Measurements from ENCODE around the gene NASP. TPM values are rescaled to one million over a fixed set of nuclear protein-coding genes. Genes with fewer than 3 reads are reported as not detected.

NASP gene
- total and polyA plus RNA-seq, 7 donors, result 64.8 to 159 (median 78.4) TPM

DNA sequence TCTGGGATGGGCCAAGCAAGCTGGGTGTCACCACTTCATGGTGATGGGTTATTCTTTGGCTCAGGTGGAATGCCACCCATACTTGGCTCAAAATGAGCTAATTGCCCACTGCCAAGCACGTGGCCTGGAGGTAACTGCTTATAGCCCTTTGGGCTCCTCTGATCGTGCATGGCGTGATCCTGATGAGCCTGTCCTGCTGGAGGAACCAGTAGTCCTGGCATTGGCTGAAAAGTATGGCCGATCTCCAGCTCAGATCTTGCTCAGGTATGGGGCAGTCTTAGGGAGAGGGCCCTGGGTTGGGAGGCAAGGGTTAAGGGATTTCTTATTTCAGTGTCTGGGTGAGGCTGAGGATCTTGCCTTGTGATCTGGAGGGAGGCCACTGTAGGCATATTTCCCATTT is 15.4 kb upstream of the NASP start:
- no peak overlapping the region for H3K4me3 ChIP-seq
- peaks cover 0 to 12% (median 6%) of the 10 kb centered on the region in 4 donors for H3K4me1 ChIP-seq
- intact Hi-C loops (cut with DNase I), result no loop called here
- TF ChIP-seq EP300 (IDR thresholded peaks at IDR 0.05), result no peak
- TF ChIP-seq POLR2AphosphoS5 (IDR thresholded peaks at IDR 0.05), result no peak
- TF ChIP-seq, protein P1, sequence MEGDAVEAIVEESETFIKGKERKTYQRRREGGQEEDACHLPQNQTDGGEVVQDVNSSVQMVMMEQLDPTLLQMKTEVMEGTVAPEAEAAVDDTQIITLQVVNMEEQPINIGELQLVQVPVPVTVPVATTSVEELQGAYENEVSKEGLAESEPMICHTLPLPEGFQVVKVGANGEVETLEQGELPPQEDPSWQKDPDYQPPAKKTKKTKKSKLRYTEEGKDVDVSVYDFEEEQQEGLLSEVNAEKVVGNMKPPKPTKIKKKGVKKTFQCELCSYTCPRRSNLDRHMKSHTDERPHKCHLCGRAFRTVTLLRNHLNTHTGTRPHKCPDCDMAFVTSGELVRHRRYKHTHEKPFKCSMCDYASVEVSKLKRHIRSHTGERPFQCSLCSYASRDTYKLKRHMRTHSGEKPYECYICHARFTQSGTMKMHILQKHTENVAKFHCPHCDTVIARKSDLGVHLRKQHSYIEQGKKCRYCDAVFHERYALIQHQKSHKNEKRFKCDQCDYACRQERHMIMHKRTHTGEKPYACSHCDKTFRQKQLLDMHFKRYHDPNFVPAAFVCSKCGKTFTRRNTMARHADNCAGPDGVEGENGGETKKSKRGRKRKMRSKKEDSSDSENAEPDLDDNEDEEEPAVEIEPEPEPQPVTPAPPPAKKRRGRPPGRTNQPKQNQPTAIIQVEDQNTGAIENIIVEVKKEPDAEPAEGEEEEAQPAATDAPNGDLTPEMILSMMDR (IDR thresholded peaks at IDR 0.05), result no peak
- no peak for TF ChIP-seq POLR2A (IDR thresholded peaks at IDR 0.05)
- no peaks in the 10 kb centered on the region for H3K9me3 ChIP-seq
- DNase-seq, result no peak
- peaks cover 0 to 46% (median 23%) of the 10 kb centered on the region in 4 donors for H3K36me3 ChIP-seq
- WGBS, 2 donors, result 73 to 91% methylated on average over 4 of the region's 4 CpGs
- H3K27me3 ChIP-seq, result no peaks in the 10 kb centered on the region
- H3K27ac ChIP-seq, result no peak overlapping the region

DNA sequence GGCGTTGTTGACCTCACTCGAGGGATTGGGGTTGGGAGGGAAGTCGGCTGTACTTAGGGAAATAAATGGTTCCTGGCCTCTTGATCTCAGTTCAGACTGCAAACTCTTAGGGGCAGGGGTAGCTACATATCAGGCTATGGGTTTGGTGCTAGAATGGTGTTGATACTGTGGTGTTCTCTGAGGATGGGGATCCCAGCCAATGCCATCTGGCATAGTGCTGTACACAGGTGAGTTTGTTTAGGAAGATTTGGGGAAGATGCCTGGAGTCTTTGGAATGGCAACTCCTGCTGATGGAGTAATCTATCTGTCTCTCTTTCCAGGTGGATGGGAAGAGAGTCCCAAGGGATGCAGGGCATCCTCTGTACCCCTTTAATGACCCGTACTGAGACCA is 14.3 kb upstream of the NASP start:
- intact Hi-C loops (cut with DNase I), result no loop called here
- Histone ChIP-seq H3K36me3 (peaks cover 0 to 38% (median 23%) of the 10 kb centered on the region in 4 donors), H3K4me3 (no peak overlapping the region), H3K27me3 (no peaks in the 10 kb centered on the region), H3K27ac (peak overlapping the region in 1 of 4 donors; percentile 29), H3K9me3 (no peaks in the 10 kb centered on the region), H3K4me1 (peaks cover 0 to 12% (median 6%) of the 10 kb centered on the region in 4 donors)
- 52 to 61% methylated on average over 4 of the region's 4 CpGs for WGBS, 2 donors
- no peak for DNase-seq
- TF ChIP-seq EP300 (IDR thresholded peaks at IDR 0.05) (no peak), POLR2A (IDR thresholded peaks at IDR 0.05) (no peak), POLR2AphosphoS5 (IDR thresholded peaks at IDR 0.05) (no peak)
- TF ChIP-seq, protein P1 (IDR thresholded peaks at IDR 0.05), result no peak

DNA sequence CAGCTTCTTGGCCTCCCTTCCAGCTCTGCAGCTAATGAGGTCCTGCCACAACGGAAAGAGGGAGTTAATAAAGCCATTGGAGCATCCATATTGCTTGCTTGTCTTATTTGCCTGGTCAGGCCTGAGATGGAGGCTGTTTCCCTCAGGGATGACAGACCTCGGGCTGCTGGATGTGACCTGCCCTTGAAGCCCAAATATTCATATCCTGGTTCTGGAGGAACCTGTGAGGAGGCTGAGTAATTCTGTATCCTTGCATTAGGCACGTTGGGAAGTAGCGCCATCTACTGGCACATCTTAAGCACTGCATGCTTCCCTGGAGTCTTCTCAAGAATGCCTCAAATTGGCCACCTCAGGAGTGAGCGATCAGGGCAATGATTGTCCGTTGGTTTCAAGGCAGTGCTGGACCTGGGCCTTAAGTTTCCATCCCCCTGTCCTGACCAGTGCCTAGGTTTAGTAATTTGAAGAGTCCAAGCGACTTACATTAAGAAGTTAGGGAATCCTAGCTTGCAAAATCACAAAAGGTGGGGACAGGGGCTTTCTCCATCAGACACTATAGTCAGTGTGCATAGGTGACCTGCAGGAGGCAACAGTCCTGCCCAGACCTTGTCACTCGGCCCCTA is 13.8 kb upstream of the NASP start:
- WGBS, 2 donors, result 14 to 19% methylated on average over 8 of the region's 8 CpGs
- peak; percentile 87 for DNase-seq
- Histone ChIP-seq H3K4me1 (peaks cover 0 to 12% (median 6%) of the 10 kb centered on the region in 4 donors), H3K4me3 (no peak overlapping the region), H3K27ac (peak overlapping the region in 1 of 4 donors; percentile 29), H3K27me3 (no peaks in the 10 kb centered on the region), H3K9me3 (no peaks in the 10 kb centered on the region), H3K36me3 (peaks cover 0 to 38% (median 23%) of the 10 kb centered on the region in 4 donors)
- TF ChIP-seq POLR2A (IDR thresholded peaks at IDR 0.05), result no peak
- TF ChIP-seq, protein P1 (IDR thresholded peaks at IDR 0.05), result peak; percentile 82 to 99 (median 92)
- peak in 1 of 4 donors; percentile 28 for TF ChIP-seq POLR2AphosphoS5 (IDR thresholded peaks at IDR 0.05)
- TF ChIP-seq EP300 (IDR thresholded peaks at IDR 0.05), result no peak
- intact Hi-C loops (cut with DNase I), result loop anchor here (1.0 kb wide), 2 partner anchors 58 to 210 kb away; no protein-coding TSS in a partner anchor

DNA sequence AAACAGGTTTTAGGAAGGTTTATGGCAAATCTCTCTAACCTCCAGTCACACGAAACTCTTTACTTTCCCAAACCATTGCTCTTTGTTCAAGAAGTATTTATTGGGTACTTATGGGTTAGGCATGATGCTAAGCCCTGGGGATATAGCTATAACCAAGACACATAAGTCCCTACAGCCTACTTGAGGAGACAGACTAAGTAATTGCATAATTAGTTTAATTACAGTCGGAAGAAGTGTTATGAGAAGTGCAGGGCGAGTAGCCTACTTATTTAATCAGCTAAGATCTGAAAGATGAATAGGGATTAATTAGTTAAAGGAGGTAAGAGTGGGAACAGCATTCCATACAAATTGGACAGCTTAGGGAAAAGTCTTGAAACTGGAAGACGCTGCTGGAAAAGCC is 13.2 kb upstream of the NASP start:
- intact Hi-C loops (cut with DNase I), result loop anchor here (1.0 kb wide), 2 partner anchors 58 to 210 kb away; no protein-coding TSS in a partner anchor
- 84 to 90% methylated on average over 4 of the region's 4 CpGs for WGBS, 2 donors
- no peak overlapping the region for H3K27ac ChIP-seq
- no peaks in the 10 kb centered on the region for H3K9me3 ChIP-seq
- TF ChIP-seq POLR2A (IDR thresholded peaks at IDR 0.05) (no peak), EP300 (IDR thresholded peaks at IDR 0.05) (no peak), POLR2AphosphoS5 (IDR thresholded peaks at IDR 0.05) (no peak)
- TF ChIP-seq, protein P1 (IDR thresholded peaks at IDR 0.05), result no peak
- no peaks in the 10 kb centered on the region for H3K27me3 ChIP-seq
- no peak for DNase-seq
- peaks cover 0 to 12% (median 6%) of the 10 kb centered on the region in 4 donors for H3K4me1 ChIP-seq
- H3K4me3 ChIP-seq, result no peak overlapping the region
- peaks cover 0 to 38% (median 23%) of the 10 kb centered on the region in 4 donors for H3K36me3 ChIP-seq

Measured in sigmoid colon (tissue), 7 donors.